Natural killer cell (primary cell): ENCODE measurements around the gene LY6G5B. TPM values are rescaled to one million over a fixed set of nuclear protein-coding genes. Genes with fewer than 3 reads are reported as not detected.

Source experiments
- ATAC-seq, 3 donors: fragments of 150-1000 bp in 2 of 3; fragments of 200-7000 bp in 1 of 3; cut with Tn5 transposase; 1 replicate in 1 of 3; 2 replicates in 2 of 3; pipeline ENCODE4 v1.10.0; 2021; ENCODE audit warnings: mild to moderate bottlenecking in 2 of 3, moderate library complexity in 2 of 3
- DNase-seq, 2 donors: peaks; one replicate each; pipeline versions ENCODE4 v3.0.0 to v3.0.0-alpha.2; 2013 to 2021; ENCODE audit warnings: mixed read lengths in 1 of 2
- H3K27ac ChIP-seq: one replicate; pipeline ENCODE4 v1.5.1; 2013; ENCODE audit warnings: mild to moderate bottlenecking, low read length
- H3K27me3 ChIP-seq: one replicate; pipeline ENCODE4 v1.6.1; 2013; ENCODE audit warnings: low read length; ENCODE audit not compliant: control insufficient read depth, insufficient read depth
- H3K36me3 ChIP-seq: one replicate; pipeline ENCODE4 v1.6.1; 2013; ENCODE audit warnings: low read length; ENCODE audit not compliant: control insufficient read depth, insufficient read depth
- H3K4me1 ChIP-seq: one replicate; pipeline ENCODE4 v1.6.1; 2013; ENCODE audit warnings: low read length; ENCODE audit not compliant: control insufficient read depth, insufficient read depth
- H3K4me3 ChIP-seq: one replicate; pipeline ENCODE4 v1.5.1; 2013; ENCODE audit warnings: low read length
- H3K9me3 ChIP-seq: one replicate; pipeline ENCODE4 v1.6.1; 2013; ENCODE audit warnings: low read length; ENCODE audit not compliant: control insufficient read depth, insufficient read depth
- H3K27ac Mint-ChIP-seq, 2 donors: one replicate each; pipeline ENCODE4 v1.8.0; 2022; ENCODE audit warnings: mild to moderate bottlenecking in 2 of 2, mixed read lengths in 2 of 2, moderate library complexity in 1 of 2
- H3K27me3 Mint-ChIP-seq, 2 donors: one replicate each; pipeline ENCODE4 v1.8.0; 2022; ENCODE audit warnings: low read depth in 2 of 2, mixed read lengths in 2 of 2
- H3K36me3 Mint-ChIP-seq: one replicate; pipeline ENCODE4 v1.8.0; 2022; ENCODE audit warnings: mixed read lengths
- H3K4me1 Mint-ChIP-seq, 2 donors: one replicate each; pipeline ENCODE4 v1.8.0; 2022; ENCODE audit warnings: mixed read lengths in 2 of 2
- H3K4me3 Mint-ChIP-seq: one replicate; pipeline ENCODE4 v1.8.0; 2022; ENCODE audit warnings: mild to moderate bottlenecking, moderate library complexity, mixed read lengths
- H3K9me3 Mint-ChIP-seq, 2 donors: one replicate each; pipeline ENCODE4 v1.8.0; 2022; ENCODE audit warnings: mixed read lengths in 2 of 2
- WGBS: methylation state at CpG from one replicate; pipeline ENCODE4 v1.1.7; 2013; ENCODE audit warnings: missing lambda C conversion rate; ENCODE audit not compliant: insufficient coverage; 5-methylcytosine and 5-hydroxymethylcytosine counted together
- intact Hi-C: fragments of 100-400 bp; cut with micrococcal nuclease; formaldehyde crosslinking; loops from one replicate; pipeline ENCODE4 v1.14.2; 2022
- total RNA-seq, 4 donors: library from RNA; stranded (reverse); fragments of 120-200 nt in 1 of 4; gene quantifications; one replicate each; pipeline versions ENCODE4 v1.2.3 to v1.2.4, GENCODE V29; 2013 to 2022
- TF ChIP-seq, protein P1 (sequence below): fragments of 200-600 bp; IDR thresholded peaks from one replicate; pipeline ENCODE4 v1.8.0; 2022; ENCODE audit warnings: antibody characterized with exemption

The LY6G5B gene
- total RNA-seq, 3 donors from 2014 or later (not counting 1 experiment from before 2014, with no cell fraction given) = 39.9 to 50.0 (median 46.0) TPM

GRCh38 chr6:31652925-31653724 lies 16.7 kb upstream of the LY6G5B start:
- intact Hi-C loops = loop anchor here (1.0 to 5.0 kb wide), 7 partner anchors 7 to 182 kb away; partner anchors contain the start of genes ABHD16A, ATP6V1G2, C6orf47 and CLIC1

GRCh38 chr6:31654574-31655348 lies 15.0 kb upstream of the LY6G5B start:
- Mint-ChIP-seq H3K4me1 (peaks cover 60 to 70% of the 10 kb centered on the region in 2 donors), H3K9me3 (no peaks in the 10 kb centered on the region), H3K27ac (peak overlapping the region in 1 of 2 donors; percentile 47), H3K27me3 (no peaks in the 10 kb centered on the region), H3K4me3 (no peak overlapping the region), H3K36me3 (no peaks in the 10 kb centered on the region)
- H3K36me3 ChIP-seq = peaks cover 15% of the 10 kb centered on the region
- ATAC-seq (no peak), DNase-seq (no peak)
- no peak overlapping the region for H3K4me3 ChIP-seq
- TF ChIP-seq, protein P1, sequence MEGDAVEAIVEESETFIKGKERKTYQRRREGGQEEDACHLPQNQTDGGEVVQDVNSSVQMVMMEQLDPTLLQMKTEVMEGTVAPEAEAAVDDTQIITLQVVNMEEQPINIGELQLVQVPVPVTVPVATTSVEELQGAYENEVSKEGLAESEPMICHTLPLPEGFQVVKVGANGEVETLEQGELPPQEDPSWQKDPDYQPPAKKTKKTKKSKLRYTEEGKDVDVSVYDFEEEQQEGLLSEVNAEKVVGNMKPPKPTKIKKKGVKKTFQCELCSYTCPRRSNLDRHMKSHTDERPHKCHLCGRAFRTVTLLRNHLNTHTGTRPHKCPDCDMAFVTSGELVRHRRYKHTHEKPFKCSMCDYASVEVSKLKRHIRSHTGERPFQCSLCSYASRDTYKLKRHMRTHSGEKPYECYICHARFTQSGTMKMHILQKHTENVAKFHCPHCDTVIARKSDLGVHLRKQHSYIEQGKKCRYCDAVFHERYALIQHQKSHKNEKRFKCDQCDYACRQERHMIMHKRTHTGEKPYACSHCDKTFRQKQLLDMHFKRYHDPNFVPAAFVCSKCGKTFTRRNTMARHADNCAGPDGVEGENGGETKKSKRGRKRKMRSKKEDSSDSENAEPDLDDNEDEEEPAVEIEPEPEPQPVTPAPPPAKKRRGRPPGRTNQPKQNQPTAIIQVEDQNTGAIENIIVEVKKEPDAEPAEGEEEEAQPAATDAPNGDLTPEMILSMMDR = no peak
- peaks cover 48% of the 10 kb centered on the region for H3K4me1 ChIP-seq
- H3K9me3 ChIP-seq = no peaks in the 10 kb centered on the region
- intact Hi-C loops = loop anchor here (5.0 kb wide), 2 partner anchors 48 to 83 kb away; partner anchors contain the start of genes ABHD16A and CLIC1
- no peak overlapping the region for H3K27ac ChIP-seq
- 93% methylated on average over 7 of the region's 8 CpGs for WGBS
- no peaks in the 10 kb centered on the region for H3K27me3 ChIP-seq

More at GRCh38 chr6:31652925-31653724, 16.7 kb upstream of the LY6G5B start:
- H3K4me3 ChIP-seq = peak overlapping the region; percentile 90
- DNase-seq (no peak), ATAC-seq (peak; percentile 72 to 84 (median 73))
- Mint-ChIP-seq H3K9me3 (no peaks in the 10 kb centered on the region), H3K4me3 (peak overlapping the region; percentile 95), H3K36me3 (no peaks in the 10 kb centered on the region), H3K4me1 (peaks cover 49 to 60% of the 10 kb centered on the region in 2 donors), H3K27ac (peak overlapping the region; percentile 95 to 96), H3K27me3 (no peaks in the 10 kb centered on the region)
- H3K27ac ChIP-seq = peak overlapping the region; percentile 99
- H3K36me3 ChIP-seq = peaks cover 25% of the 10 kb centered on the region
- H3K27me3 ChIP-seq = no peaks in the 10 kb centered on the region
- no peaks in the 10 kb centered on the region for H3K9me3 ChIP-seq
- 11% methylated on average over 37 of the region's 37 CpGs for WGBS
- TF ChIP-seq, protein P1 = no peak
- H3K4me1 ChIP-seq = peaks cover 32% of the 10 kb centered on the region

GRCh38 chr6:31655349-31656237 lies 14.2 kb upstream of the LY6G5B start, which contains the start of gene APOM:
APOM (plus strand) TSS chr6:31655894; CDS start chr6:31655967, 73 bp downstream.
- H3K36me3 Mint-ChIP-seq = no peaks in the 10 kb centered on the region
- H3K27me3 Mint-ChIP-seq = no peaks in the 10 kb centered on the region
- intact Hi-C loops = no loop called here
- ATAC-seq (no peak), DNase-seq (no peak)
- Histone ChIP-seq H3K27me3 (no peaks in the 10 kb centered on the region), H3K9me3 (no peaks in the 10 kb centered on the region), H3K36me3 (peaks cover 10% of the 10 kb centered on the region), H3K4me1 (peaks cover 55% of the 10 kb centered on the region), H3K27ac (no peak within 1 kb of the TSS), H3K4me3 (no peak within 1 kb of the TSS)
- peak within 1 kb of the TSS; percentile 35 for H3K4me3 Mint-ChIP-seq
- 96% methylated on average over 8 of the region's 8 CpGs for WGBS
- no peaks in the 10 kb centered on the region for H3K9me3 Mint-ChIP-seq
- TF ChIP-seq, protein P1 = no peak
- peaks cover 61 to 70% of the 10 kb centered on the region in 2 donors for H3K4me1 Mint-ChIP-seq
- H3K27ac Mint-ChIP-seq = peak within 1 kb of the TSS; percentile 47 to 83
